NK-92 (cell line): ENCODE measurements around the gene HSPB7.
"Not testable (repeated sequence)": the region's sequence is repeated elsewhere in the genome, so short reads cannot be mapped to it uniquely, and the experiment has no call there.

ENCODE experiments used
- DNase-seq: peaks from one replicate; lab custom pipeline; 2025; ENCODE audit not compliant: unreplicated experiment; lab: John Stamatoyannopoulos, UW

HSPB7 gene

GRCh38 chr1:16017461-16018303, at the start of gene HSPB7:
Gene HSPB7 (minus strand): TSS chr1:16018043. CDS start chr1:16017963, 80 bp downstream.
- DNase-seq, result no peak

GRCh38 chr1:16067127-16067768, 49.4 kb upstream of the HSPB7 start:
- no peak for DNase-seq

- DNase-seq, result no peak
Measured at GRCh38 chr1:16066245-16066644, 48.4 kb upstream of the HSPB7 start.

GRCh38 chr1:16065269-16065576, 47.4 kb upstream of the HSPB7 start:
- DNase-seq, result no peak

- DNase-seq, result no peak
Measured at GRCh38 chr1:16064536-16065268, 46.9 kb upstream of the HSPB7 start.

GRCh38 chr1:16063921-16064320, 46.1 kb upstream of the HSPB7 start:
- DNase-seq, result no peak

GRCh38 chr1:16063226-16063829, 45.5 kb upstream of the HSPB7 start:
- no peak for DNase-seq

GRCh38 chr1:16062687-16063075, 44.8 kb upstream of the HSPB7 start:
- DNase-seq, result not testable (repeated sequence)

GRCh38 chr1:16061989-16062686, 44.3 kb upstream of the HSPB7 start:
- not testable (repeated sequence) for DNase-seq

GRCh38 chr1:16061266-16061665, 43.4 kb upstream of the HSPB7 start:
- no peak for DNase-seq

- not testable (repeated sequence) for DNase-seq
Measured at GRCh38 chr1:16058394-16059120, 40.7 kb upstream of the HSPB7 start.

- not testable (repeated sequence) for DNase-seq
Measured at GRCh38 chr1:16057314-16057915, 39.6 kb upstream of the HSPB7 start.

GRCh38 chr1:16056521-16056912, 38.7 kb upstream of the HSPB7 start:
- DNase-seq, result not testable (repeated sequence)

GRCh38 chr1:16055613-16056520, 38.0 kb upstream of the HSPB7 start:
- DNase-seq, result no peak

GRCh38 chr1:16054598-16055540, 37.0 kb upstream of the HSPB7 start:
- DNase-seq, result no peak

- DNase-seq, result no peak
Measured at GRCh38 chr1:16053781-16054502, 36.1 kb upstream of the HSPB7 start.

- DNase-seq, result not testable (repeated sequence)
Measured at GRCh38 chr1:16051949-16052348, 34.1 kb upstream of the HSPB7 start.
